NCI-H2171 (cell line): ENCODE results near the gene EFNA5.
A peak's percentile ranks its signal among the peaks of the same experiment; 100 is the strongest.

Experiments
- DNase-seq: peaks from one replicate; lab custom pipeline; 2025; lab: John Stamatoyannopoulos, UW

Gene EFNA5

GRCh38 chr5:107570805-107571531 lies 99.8 kb downstream of the EFNA5 start:
- no peak for DNase-seq

GRCh38 chr5:107570181-107570580 lies 100.6 kb downstream of the EFNA5 start:
- no peak for DNase-seq

GRCh38 chr5:107567901-107568671 lies 102.7 kb downstream of the EFNA5 start:
- DNase-seq = peak; percentile 64

- DNase-seq = no peak
Measured at GRCh38 chr5:107566986-107567385, 103.8 kb downstream of the EFNA5 start.

- DNase-seq = no peak
Measured at GRCh38 chr5:107565791-107566767, 104.7 kb downstream of the EFNA5 start.

GRCh38 chr5:107564931-107565372 lies 105.8 kb downstream of the EFNA5 start:
- no peak for DNase-seq

- DNase-seq = no peak
Measured at GRCh38 chr5:107563959-107564544, 106.7 kb downstream of the EFNA5 start.

- DNase-seq = no peak
Measured at GRCh38 chr5:107560377-107560776, 110.4 kb downstream of the EFNA5 start.

GRCh38 chr5:107558823-107559375 lies 111.8 kb downstream of the EFNA5 start:
- DNase-seq = no peak

- DNase-seq = no peak
Measured at GRCh38 chr5:107557051-107557658, 113.6 kb downstream of the EFNA5 start.

- DNase-seq = no peak
Measured at GRCh38 chr5:107556575-107556974, 114.2 kb downstream of the EFNA5 start.

GRCh38 chr5:107555425-107556090 lies 115.2 kb downstream of the EFNA5 start:
- DNase-seq = no peak

- DNase-seq = no peak
Measured at GRCh38 chr5:107554776-107555424, 115.8 kb downstream of the EFNA5 start.

GRCh38 chr5:107553117-107553555 lies 117.6 kb downstream of the EFNA5 start:
- DNase-seq = no peak

- DNase-seq = no peak
Measured at GRCh38 chr5:107551088-107551487, 119.6 kb downstream of the EFNA5 start.

- DNase-seq = no peak
Measured at GRCh38 chr5:107549567-107549966, 121.2 kb downstream of the EFNA5 start.

- DNase-seq = no peak
Measured at GRCh38 chr5:107548477-107548876, 122.3 kb downstream of the EFNA5 start.

- no peak for DNase-seq
Measured at GRCh38 chr5:107546719-107547118, 124.0 kb downstream of the EFNA5 start.

GRCh38 chr5:107545486-107545885 lies 125.3 kb downstream of the EFNA5 start:
- DNase-seq = no peak

- no peak for DNase-seq
Measured at GRCh38 chr5:107544967-107545366, 125.8 kb downstream of the EFNA5 start.
